ENCODE measurements around the gene ST6GALNAC5.

DNA sequence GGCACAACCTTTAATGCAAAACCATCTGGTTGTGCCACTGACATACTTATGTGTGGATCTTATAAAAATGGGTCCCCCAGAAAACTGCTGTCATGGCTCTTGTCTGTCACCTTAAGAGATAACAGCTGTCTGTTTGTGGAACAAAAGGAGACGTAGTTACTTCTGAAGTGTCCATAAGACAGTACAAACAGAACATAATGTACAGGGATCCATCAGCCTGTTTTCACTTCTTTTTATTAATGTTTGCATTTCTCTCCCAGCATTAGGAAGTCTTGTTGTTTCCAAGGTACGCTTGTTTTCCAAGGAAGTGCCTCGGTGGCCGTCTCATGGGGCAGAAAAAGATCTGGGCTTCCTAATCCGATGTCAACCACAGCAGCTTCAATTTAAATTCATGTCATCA is 11.2 kb upstream of the ST6GALNAC5 start:
- no peak for TF ChIP-seq EZH2 (IDR thresholded peaks at IDR 0.05; ENCODE audit: insufficient read depth, poor library complexity, severe bottlenecking)
- no peak for TF ChIP-seq EZH2phosphoT487 (IDR thresholded peaks at IDR 0.05; ENCODE audit: insufficient read depth, low read depth)
